BLaER1 treated with 17β-estradiol and CSF1 and Interleukin-3, amounts not matched to agents 10 nM and 100 nM (cell line): ENCODE results near the gene HIVEP1.

ENCODE experiments used
- H3K27ac ChIP-seq, 11 experiments: shearing (Covaris generic); formaldehyde crosslinking; 2 replicates each; pipeline ENCODE4 v1.8.1; 2022
- H3K27me3 ChIP-seq, 11 experiments: shearing (Covaris generic); formaldehyde crosslinking; 2 replicates each; pipeline ENCODE4 v1.8.1; 2022
- H3K36me3 ChIP-seq, 11 experiments: shearing (Covaris generic); formaldehyde crosslinking; 2 replicates each; pipeline ENCODE4 v1.8.1; 2022
- H3K4me1 ChIP-seq, 10 experiments: shearing (Covaris generic); formaldehyde crosslinking; 2 replicates each; pipeline ENCODE4 v1.8.1; 2022
- H3K4me2 ChIP-seq, 11 experiments: shearing (Covaris generic); formaldehyde crosslinking; 2 replicates each; pipeline ENCODE4 v1.8.1; 2022
- H3K4me3 ChIP-seq, 10 experiments: shearing (Covaris generic); formaldehyde crosslinking; 2 replicates each; pipeline ENCODE4 v1.8.1; 2022
- H3K9ac ChIP-seq, 11 experiments: shearing (Covaris generic); formaldehyde crosslinking; 2 replicates each; pipeline ENCODE4 v1.8.1; 2022
- H3K9me3 ChIP-seq, 11 experiments: shearing (Covaris generic); formaldehyde crosslinking; replicated peaks in 1 of 11; 2 replicates each; pipeline ENCODE4 v1.8.1; 2022
- H4K20me1 ChIP-seq, 11 experiments: shearing (Covaris generic); formaldehyde crosslinking; 2 replicates each; pipeline ENCODE4 v1.8.1; 2022
- Cebpa-rat ChIP-seq, 11 experiments: shearing (Covaris generic); IDR thresholded peaks; 2 replicates each; pipeline ENCODE4 v1.8.1; 2022

The HIVEP1 gene

GRCh38 chr6:12029979-12030737 lies 18.0 kb downstream of the HIVEP1 start:
- no peak overlapping the region for H3K9ac ChIP-seq
- H3K27ac ChIP-seq: no peak overlapping the region
- H3K27me3 ChIP-seq: no peaks in the 10 kb centered on the region
- peaks cover 0 to 41% (median 17%) of the 10 kb centered on the region in 10 experiments; a peak in 17 of 20 replicates for H3K4me1 ChIP-seq
- H4K20me1 ChIP-seq: peaks cover 0 to 25% (median 0%) of the 10 kb centered on the region in 11 experiments; a peak in 6 of 22 replicates
- no peak for TF ChIP-seq Cebpa-rat (IDR thresholded peaks at IDR 0.05)
- no peak overlapping the region for H3K4me3 ChIP-seq
- H3K36me3 ChIP-seq: peaks cover 33 to 87% (median 59%) of the 10 kb centered on the region in 11 experiments; a peak in 21 of 22 replicates
- H3K9me3 ChIP-seq: peaks cover 41 to 68% (median 55%) of the 10 kb centered on the region in 11 experiments
- H3K4me2 ChIP-seq: no peak overlapping the region

GRCh38 chr6:12030993-12031550 lies 19.0 kb downstream of the HIVEP1 start:
- Histone ChIP-seq H4K20me1 (peaks cover 0 to 34% (median 0%) of the 10 kb centered on the region in 11 experiments; a peak in 6 of 22 replicates), H3K9me3 (peaks cover 41 to 60% (median 50%) of the 10 kb centered on the region in 11 experiments), H3K4me1 (peaks cover 0 to 33% (median 17%) of the 10 kb centered on the region in 10 experiments; a peak in 17 of 20 replicates), H3K9ac (no peak overlapping the region), H3K27me3 (no peaks in the 10 kb centered on the region), H3K4me2 (no peak overlapping the region), H3K27ac (no peak overlapping the region), H3K4me3 (no peak overlapping the region), H3K36me3 (peaks cover 33 to 77% (median 52%) of the 10 kb centered on the region in 11 experiments; a peak in 20 of 22 replicates)
- TF ChIP-seq Cebpa-rat (IDR thresholded peaks at IDR 0.05): no peak

- Histone ChIP-seq H3K9ac (no peak overlapping the region), H3K27me3 (no peaks in the 10 kb centered on the region), H3K36me3 (peaks cover 23 to 67% (median 38%) of the 10 kb centered on the region in 11 experiments; a peak in 20 of 22 replicates), H3K4me2 (peak overlapping the region in 8 of 11 experiments; percentile 55 to 82 (median 60); a peak in 10 of 22 replicates), H3K9me3 (peaks cover 36 to 47% (median 41%) of the 10 kb centered on the region in 11 experiments), H3K27ac (no peak overlapping the region), H3K4me1 (peaks cover 7 to 34% (median 25%) of the 10 kb centered on the region in 10 experiments), H4K20me1 (peaks cover 0 to 49% (median 0%) of the 10 kb centered on the region in 11 experiments; a peak in 8 of 22 replicates), H3K4me3 (no peak overlapping the region)
- TF ChIP-seq Cebpa-rat (IDR thresholded peaks at IDR 0.05): no peak
Observed at GRCh38 chr6:12032783-12033573, 20.9 kb downstream of the HIVEP1 start.

- peak in 4 of 11 experiments; percentile 25 to 47 (median 35); a peak in 3 of 22 replicates for TF ChIP-seq Cebpa-rat (IDR thresholded peaks at IDR 0.05)
- H3K27ac ChIP-seq: peak overlapping the region in 1 of 11 experiments; percentile 26; a peak in 3 of 22 replicates
- peaks cover 30 to 39% (median 33%) of the 10 kb centered on the region in 11 experiments for H3K9me3 ChIP-seq
- H3K4me2 ChIP-seq: peak overlapping the region in 10 of 11 experiments; percentile 25 to 82 (median 59); a peak in 18 of 22 replicates
- peaks cover 8 to 37% (median 25%) of the 10 kb centered on the region in 10 experiments for H3K4me1 ChIP-seq
- H4K20me1 ChIP-seq: peaks cover 0 to 50% (median 0%) of the 10 kb centered on the region in 11 experiments; a peak in 8 of 22 replicates
- no peak overlapping the region; a peak in 2 of 20 replicates for H3K4me3 ChIP-seq
- H3K36me3 ChIP-seq: peaks cover 19 to 66% (median 31%) of the 10 kb centered on the region in 11 experiments; a peak in 20 of 22 replicates
- no peaks in the 10 kb centered on the region for H3K27me3 ChIP-seq
- no peak overlapping the region for H3K9ac ChIP-seq
Observed at GRCh38 chr6:12033770-12034169, 21.7 kb downstream of the HIVEP1 start.

GRCh38 chr6:12034349-12034748 lies 22.2 kb downstream of the HIVEP1 start:
- Histone ChIP-seq H3K27ac (peak overlapping the region in 1 of 11 experiments; percentile 26; a peak in 2 of 22 replicates), H3K9ac (peak overlapping the region in 1 of 11 experiments; percentile 5; a peak in 1 of 22 replicates), H4K20me1 (peaks cover 0 to 50% (median 0%) of the 10 kb centered on the region in 11 experiments; a peak in 8 of 22 replicates), H3K4me1 (peaks cover 8 to 37% (median 25%) of the 10 kb centered on the region in 10 experiments), H3K36me3 (peaks cover 17 to 66% (median 26%) of the 10 kb centered on the region in 11 experiments; a peak in 19 of 22 replicates), H3K4me3 (no peak overlapping the region), H3K9me3 (peaks cover 24 to 34% (median 28%) of the 10 kb centered on the region in 11 experiments), H3K4me2 (peak overlapping the region in 7 of 11 experiments; percentile 25 to 82 (median 59); a peak in 12 of 22 replicates), H3K27me3 (no peaks in the 10 kb centered on the region)
- no peak for TF ChIP-seq Cebpa-rat (IDR thresholded peaks at IDR 0.05)

- Histone ChIP-seq H4K20me1 (peaks cover 0 to 50% (median 0%) of the 10 kb centered on the region in 11 experiments; a peak in 9 of 22 replicates), H3K4me1 (peaks cover 8 to 37% (median 25%) of the 10 kb centered on the region in 10 experiments), H3K4me3 (no peak overlapping the region), H3K27me3 (no peaks in the 10 kb centered on the region), H3K36me3 (peaks cover 13 to 66% (median 23%) of the 10 kb centered on the region in 11 experiments; a peak in 19 of 22 replicates), H3K9me3 (peaks cover 19 to 34% (median 26%) of the 10 kb centered on the region in 11 experiments), H3K27ac (peak overlapping the region in 1 of 11 experiments; percentile 26; a peak in 1 of 22 replicates), H3K4me2 (peak overlapping the region in 5 of 11 experiments; percentile 59 to 82 (median 62); a peak in 6 of 22 replicates), H3K9ac (peak overlapping the region in 1 of 11 experiments; percentile 5; a peak in 1 of 22 replicates)
- no peak for TF ChIP-seq Cebpa-rat (IDR thresholded peaks at IDR 0.05)
Observed at GRCh38 chr6:12034837-12035236, 22.7 kb downstream of the HIVEP1 start.

GRCh38 chr6:12036766-12037165 lies 24.7 kb downstream of the HIVEP1 start:
- H3K27me3 ChIP-seq: no peaks in the 10 kb centered on the region
- TF ChIP-seq Cebpa-rat (IDR thresholded peaks at IDR 0.05): no peak
- peak overlapping the region in 2 of 11 experiments; percentile 24 to 66; a peak in 3 of 22 replicates for H3K4me2 ChIP-seq
- H3K27ac ChIP-seq: no peak overlapping the region
- peaks cover 0 to 57% (median 6%) of the 10 kb centered on the region in 11 experiments; a peak in 14 of 22 replicates for H3K36me3 ChIP-seq
- no peak overlapping the region for H3K4me3 ChIP-seq
- peaks cover 0 to 42% (median 0%) of the 10 kb centered on the region in 11 experiments; a peak in 9 of 22 replicates for H4K20me1 ChIP-seq
- peaks cover 5 to 23% (median 15%) of the 10 kb centered on the region in 11 experiments; a peak in 19 of 22 replicates for H3K9me3 ChIP-seq
- H3K4me1 ChIP-seq: peaks cover 8 to 37% (median 25%) of the 10 kb centered on the region in 10 experiments
- no peak overlapping the region for H3K9ac ChIP-seq
